GM21786 (cell line): Measurements from ENCODE around the gene NLRP9.

ENCODE experiments used
- ATAC-seq: cut with Tn5 transposase; IDR thresholded peaks from one replicate; pipeline ENCODE4 v1.9.1; 2021; ENCODE audit not compliant: unreplicated experiment

NLRP9 gene

GRCh38 chr19:55704494-55705245 is 33.5 kb downstream of the NLRP9 start:
- ATAC-seq = no peak

- no peak for ATAC-seq
These were observed 34.4 kb downstream of the NLRP9 start for GRCh38 chr19:55703790-55704215.

DNA sequence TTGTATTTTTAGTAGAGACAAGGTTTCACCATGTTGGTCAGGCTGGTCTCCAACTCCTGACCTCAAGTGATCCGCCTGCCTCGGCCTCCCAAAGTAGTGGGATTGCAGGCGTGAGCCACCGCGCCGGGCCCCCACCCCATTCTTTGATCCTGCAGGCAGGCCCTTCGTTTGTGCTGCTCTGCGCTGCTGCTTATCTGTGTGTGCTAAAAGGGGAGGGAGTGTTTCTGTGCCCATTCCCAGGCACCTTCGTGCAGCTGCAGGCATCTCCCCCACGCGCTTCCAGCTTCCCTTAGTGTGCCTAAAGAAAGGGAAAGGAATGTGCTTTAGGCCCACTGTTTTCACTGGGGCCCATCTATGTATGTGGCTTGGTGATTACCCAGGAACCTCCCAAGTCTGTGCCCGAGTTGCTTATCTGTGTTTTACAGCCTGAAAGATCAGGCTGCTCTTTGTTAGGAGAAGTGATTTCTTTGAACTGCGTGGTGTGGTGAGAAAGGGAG is 36.0 kb downstream of the NLRP9 start:
- no peak for ATAC-seq

DNA sequence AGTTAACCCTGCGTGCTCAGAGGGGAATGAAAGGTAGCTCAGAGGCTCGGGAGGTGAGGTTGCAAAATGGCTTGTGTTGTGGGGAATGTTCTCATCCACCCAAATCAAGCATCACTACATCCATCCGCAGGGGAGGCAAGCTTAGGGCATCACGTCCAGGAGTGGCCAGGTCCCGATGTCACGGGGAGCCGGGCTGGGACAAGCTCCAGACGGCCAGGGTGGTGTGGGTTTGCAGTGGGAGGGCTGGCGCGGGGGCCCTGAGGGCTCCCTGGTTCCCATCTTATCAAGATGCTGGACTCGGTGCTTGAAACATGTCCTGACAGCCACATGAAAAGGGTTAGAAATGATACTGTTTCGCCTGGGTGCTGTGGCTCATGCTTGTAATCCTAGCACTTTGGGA is 37.4 kb downstream of the NLRP9 start:
- no peak for ATAC-seq

GRCh38 chr19:55699221-55699620 is 39.0 kb downstream of the NLRP9 start:
- ATAC-seq = no peak

- no peak for ATAC-seq
These were observed 39.9 kb downstream of the NLRP9 start for GRCh38 chr19:55698256-55698655.

GRCh38 chr19:55697698-55698097 is 40.5 kb downstream of the NLRP9 start:
- ATAC-seq = no peak

DNA sequence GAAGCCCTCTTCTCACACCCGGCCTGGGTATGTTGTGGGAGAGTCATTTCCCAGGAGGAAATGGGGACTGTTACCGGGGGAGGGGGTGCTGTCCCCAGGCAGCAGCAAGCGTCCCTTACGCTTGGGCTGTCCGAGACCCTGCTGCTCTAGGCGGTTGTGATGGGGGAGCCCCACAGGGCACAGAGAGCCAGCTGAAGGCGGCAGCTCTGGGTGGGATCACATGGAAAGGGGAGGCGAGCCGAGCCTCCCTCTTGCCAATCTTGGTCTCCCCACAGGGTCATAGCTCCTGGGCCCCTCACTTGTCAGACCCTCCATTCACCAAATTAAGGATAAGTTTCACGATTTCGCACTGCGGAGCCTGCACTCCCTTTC is 41.1 kb downstream of the NLRP9 start:
- no peak for ATAC-seq

DNA sequence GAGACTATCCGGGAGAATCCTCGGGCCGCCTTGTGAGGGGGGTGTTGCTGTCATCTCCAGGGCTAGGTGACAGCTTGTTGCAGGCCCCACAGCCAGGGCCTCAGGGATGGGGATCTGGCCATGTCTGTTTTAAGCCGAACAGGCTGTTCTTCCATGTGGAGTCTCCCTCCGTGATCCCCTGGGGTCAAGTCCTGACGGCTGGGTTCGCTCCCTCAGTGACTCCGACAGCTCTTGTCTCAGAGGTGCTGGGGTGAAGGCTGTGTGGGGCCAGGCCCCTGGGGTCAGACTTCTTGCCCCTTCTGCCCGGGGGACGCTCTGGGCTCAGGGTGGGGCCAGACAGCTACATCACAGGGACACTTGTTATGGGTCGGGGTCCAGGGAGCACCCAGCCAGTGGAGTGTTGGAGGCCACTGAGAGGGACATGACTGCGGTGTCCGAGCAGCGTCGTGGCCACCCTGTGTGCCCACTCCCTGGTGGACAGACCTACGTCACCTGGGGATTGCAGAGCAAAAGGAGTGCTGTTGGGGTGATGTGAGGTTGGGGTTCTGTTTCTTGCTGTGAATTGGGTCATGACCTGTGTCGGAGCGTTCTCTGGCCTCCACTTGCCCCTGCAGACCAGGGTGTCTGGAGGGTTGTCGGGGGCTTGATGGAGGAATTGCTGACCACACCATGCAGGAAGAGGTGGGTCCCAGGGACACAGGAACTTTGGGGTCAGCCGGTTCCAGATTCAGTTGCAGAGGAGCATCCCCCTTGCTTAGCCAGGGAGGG is 41.7 kb downstream of the NLRP9 start:
- no peak for ATAC-seq

- no peak for ATAC-seq
These were observed 42.5 kb downstream of the NLRP9 start for GRCh38 chr19:55695511-55696290.

DNA sequence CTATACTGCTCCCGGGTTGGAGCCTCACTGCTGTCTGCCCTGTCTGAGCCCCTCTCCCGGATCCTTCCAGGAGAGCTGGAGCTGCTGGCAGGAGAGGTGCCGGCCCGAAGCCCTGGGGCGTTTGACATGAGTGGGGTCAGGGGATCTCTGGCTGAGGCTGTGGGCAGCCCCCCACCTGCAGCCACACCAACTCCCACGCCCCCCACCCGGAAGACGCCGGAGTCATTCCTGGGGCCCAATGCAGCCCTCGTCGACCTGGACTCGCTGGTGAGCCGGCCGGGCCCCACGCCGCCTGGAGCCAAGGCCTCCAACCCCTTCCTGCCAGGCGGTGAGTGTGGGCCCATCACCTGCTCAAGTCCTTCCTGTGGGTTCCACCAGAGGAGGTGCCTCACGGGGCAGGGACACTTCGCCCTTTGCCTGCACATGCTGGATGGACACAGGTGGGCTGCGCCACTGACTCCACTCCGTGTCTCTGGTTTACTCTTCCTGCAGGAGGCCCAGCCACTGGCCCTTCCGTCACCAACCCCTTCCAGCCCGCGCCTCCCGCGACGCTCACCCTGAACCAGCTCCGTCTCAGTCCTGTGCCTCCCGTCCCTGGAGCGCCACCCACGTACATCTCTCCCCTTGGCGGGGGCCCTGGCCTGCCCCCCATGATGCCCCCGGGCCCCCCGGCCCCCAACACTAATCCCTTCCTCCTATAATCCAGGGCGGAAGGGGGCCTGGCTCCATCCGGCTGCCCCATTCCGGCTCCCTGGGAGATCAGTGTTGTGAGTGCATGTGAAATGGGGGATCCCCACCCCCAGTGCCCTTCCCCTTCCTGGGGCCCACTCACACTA is 43.3 kb downstream of the NLRP9 start:
- no peak for ATAC-seq

DNA sequence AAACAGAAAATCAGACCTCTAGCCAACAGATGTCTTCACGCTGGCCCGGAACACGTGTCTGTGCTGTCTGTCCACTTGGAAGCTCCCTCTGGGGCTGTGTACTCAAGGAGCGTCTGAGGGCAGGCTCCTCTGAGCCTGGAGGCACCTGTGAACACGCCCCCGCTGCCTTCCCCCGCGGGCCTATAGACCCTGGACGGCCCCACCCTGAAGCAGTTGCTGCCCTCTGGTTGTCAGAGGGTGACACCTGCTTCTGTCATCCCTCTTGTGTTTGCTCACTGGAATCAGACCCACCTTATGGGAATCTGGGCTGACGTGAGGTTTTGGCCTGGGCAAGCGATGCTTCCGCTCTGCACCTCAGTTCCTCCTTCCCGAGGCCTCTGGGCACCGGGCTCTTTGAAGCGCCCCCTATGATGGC is 44.0 kb downstream of the NLRP9 start:
- ATAC-seq = no peak

DNA sequence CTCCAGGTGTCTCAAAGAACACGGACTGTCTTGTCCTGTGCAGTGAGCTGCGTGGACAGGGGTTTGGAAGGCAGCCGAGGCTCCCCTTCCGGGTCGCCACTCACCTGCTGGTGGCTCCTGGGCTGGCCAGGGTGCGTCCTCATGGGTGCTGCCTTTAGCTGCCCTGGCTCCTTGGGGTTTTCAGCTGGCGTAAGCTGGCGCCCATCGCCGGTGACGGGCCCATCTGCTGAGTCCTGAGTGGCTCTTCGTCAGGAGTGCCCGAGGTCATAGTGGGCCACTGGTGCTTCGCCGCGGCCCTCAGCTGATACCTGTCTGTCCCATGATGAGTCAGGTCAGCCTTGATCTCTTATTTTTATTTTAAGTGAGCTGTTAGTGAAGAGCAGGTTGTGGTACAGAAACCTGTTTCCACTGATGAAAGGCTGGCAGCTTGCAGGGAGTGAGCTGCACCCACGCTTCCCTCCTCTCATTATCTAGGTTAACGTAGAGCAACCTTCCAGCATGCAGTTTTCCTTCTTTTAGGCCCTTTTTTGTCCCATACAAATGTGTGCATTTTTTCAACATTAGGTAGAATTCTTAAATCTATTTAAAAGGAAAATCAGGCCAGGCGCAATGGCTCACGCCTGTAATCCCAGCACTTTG is 44.7 kb downstream of the NLRP9 start:
- no peak for ATAC-seq

GRCh38 chr19:55692681-55693081 is 45.5 kb downstream of the NLRP9 start:
- no peak for ATAC-seq

GRCh38 chr19:55691561-55692481 is 46.4 kb downstream of the NLRP9 start:
- ATAC-seq = no peak

GRCh38 chr19:55690769-55691545 is 47.2 kb downstream of the NLRP9 start:
- no peak for ATAC-seq

DNA sequence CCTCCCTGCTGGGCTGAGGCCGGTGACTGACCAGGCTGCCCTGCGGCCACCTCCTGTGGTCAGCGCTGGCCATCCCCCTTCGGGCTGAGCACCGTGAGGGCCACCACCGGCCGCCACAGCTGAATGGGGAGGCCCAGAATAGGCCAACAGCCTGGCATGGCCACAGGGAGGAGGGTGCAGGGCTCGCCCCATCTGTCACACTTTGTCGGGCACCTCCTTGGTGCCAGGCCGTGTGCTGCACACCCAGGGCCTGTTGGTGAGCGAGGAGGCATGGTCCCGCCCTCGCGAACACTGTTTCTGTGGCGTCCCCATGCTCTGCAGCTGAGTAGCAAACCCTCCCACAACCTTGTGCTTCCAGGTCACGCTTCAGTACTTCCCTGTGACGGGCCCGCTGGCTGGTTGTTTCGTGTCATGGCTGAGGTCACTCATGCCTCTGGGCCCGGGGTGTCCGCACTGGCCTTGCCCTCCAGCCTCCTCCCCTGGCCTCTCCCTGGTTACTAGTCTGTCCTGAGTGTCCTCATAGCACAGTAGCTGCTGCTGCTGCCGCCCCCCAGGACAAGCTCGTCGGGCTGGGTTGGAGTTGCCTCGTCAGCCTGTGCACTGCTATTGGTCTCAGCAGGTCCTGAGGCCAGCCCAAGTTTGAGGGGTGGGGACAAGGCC is 48.0 kb downstream of the NLRP9 start:
- ATAC-seq = no peak
